SK-N-SH (cell line): ENCODE measurements around the gene AGBL4. TPM values are rescaled to one million over a fixed set of nuclear protein-coding genes. Genes with fewer than 3 reads are reported as not detected.

ENCODE experiments used
- CTCF ChIA-PET: fragments of 300-600, 350-600 bp; formaldehyde crosslinking; extraction: SDS; loops from one replicate; lab custom pipeline; 2021; lab: Yijun Ruan, JAX
- POLR2A ChIA-PET: fragments of 350-600 bp; sonication (Branson Sonifier 250); formaldehyde crosslinking; extraction: SDS; loops from one replicate; lab custom pipeline; 2020; ENCODE audit warnings: antibody characterized with exemption, inconsistent platforms; lab: Yijun Ruan, JAX
- DNase-seq: peaks from one replicate; pipeline ENCODE4 v3.0.0; 2012
- H2AFZ ChIP-seq: fragments of 200-600 bp; sonication (generic); 2 replicates; pipeline ENCODE4 v1.8.1; 2016; ENCODE audit warnings: antibody characterized with exemption, mild to moderate bottlenecking, low read depth
- H3F3A ChIP-seq: fragments of 200-600 bp; sonication (generic); replicated peaks from 2 replicates; pipeline ENCODE3; 2016; ENCODE audit warnings: antibody characterized with exemption, mild to moderate bottlenecking; ENCODE audit not compliant: insufficient read depth
- H3K27ac ChIP-seq, 2 experiments: fragments of 200-500 bp in 1 of 2; fragments of 200-600 bp in 1 of 2; sonication (Bioruptor generic) in 1 of 2; sonication (generic), shearing (Covaris generic) in 1 of 2; 2 replicates each; pipeline versions ENCODE4 v1.5.1 to v1.6.1; 2014 to 2016; ENCODE audit warnings: low read depth in 2 of 2, inconsistent platforms in 1 of 2, low read length in 1 of 2, mild to moderate bottlenecking in 1 of 2, mixed read lengths in 1 of 2
- H3K27me3 ChIP-seq: fragments of 200-600 bp; sonication (generic), shearing (Covaris generic); 2 replicates; pipeline ENCODE4 v1.6.1; 2016; ENCODE audit warnings: mixed run types; ENCODE audit not compliant: insufficient read depth
- H3K36me3 ChIP-seq, 2 experiments: fragments of 200-500 bp in 1 of 2; fragments of 200-600 bp in 1 of 2; sonication (Bioruptor generic) in 1 of 2; sonication (generic) in 1 of 2; replicated peaks in 1 of 2; 2 replicates each; pipeline versions ENCODE3 to v1.5.1; 2014 to 2016; ENCODE audit warnings: low read length in 1 of 2, mild to moderate bottlenecking in 1 of 2; ENCODE audit not compliant: insufficient read depth in 2 of 2, control insufficient read depth in 1 of 2
- H3K4me1 ChIP-seq, 2 experiments: fragments of 200-500 bp in 1 of 2; fragments of 200-600 bp in 1 of 2; sonication (Bioruptor generic) in 1 of 2; sonication (generic), shearing (Covaris generic) in 1 of 2; 2 replicates each; pipeline versions ENCODE4 v1.5.1 to v1.6.1; 2014 to 2016; ENCODE audit warnings: low read depth in 1 of 2, low read length in 1 of 2, mixed run types in 1 of 2; ENCODE audit not compliant: insufficient read depth in 2 of 2, control insufficient read depth in 1 of 2
- H3K4me2 ChIP-seq: fragments of 200-600 bp; sonication (generic), shearing (Covaris generic); 2 replicates; pipeline ENCODE4 v1.6.1; 2017; ENCODE audit warnings: mixed run types
- H3K4me3 ChIP-seq, 2 experiments: fragments of 200-500 bp in 1 of 2; fragments of 200-600 bp in 1 of 2; sonication (Bioruptor generic) in 1 of 2; sonication (generic), shearing (Covaris generic) in 1 of 2; 2 replicates each; pipeline versions ENCODE4 v1.5.1 to v1.8.1; 2014 to 2016; ENCODE audit warnings: low read depth in 2 of 2, inconsistent platforms in 1 of 2, low read length in 1 of 2, mild to moderate bottlenecking in 1 of 2, mixed read lengths in 1 of 2, moderate library complexity in 1 of 2
- H3K79me2 ChIP-seq: fragments of 200-600 bp; sonication (generic); 2 replicates; pipeline ENCODE4 v1.8.1; 2017; ENCODE audit warnings: mild to moderate bottlenecking; ENCODE audit not compliant: insufficient read depth
- H3K9ac ChIP-seq: fragments of 200-600 bp; sonication (generic); 2 replicates; pipeline ENCODE4 v1.6.1; 2017; ENCODE audit warnings: mixed run types
- H3K9me2 ChIP-seq: fragments of 200-600 bp; sonication (generic); 2 replicates; pipeline ENCODE4 v1.6.1; 2017; ENCODE audit warnings: mixed run types
- H3K9me3 ChIP-seq: fragments of 200-600 bp; sonication (generic); 2 replicates; pipeline ENCODE4 v1.6.1; 2017; ENCODE audit warnings: mixed run types, mild to moderate bottlenecking, moderate library complexity
- H4K20me1 ChIP-seq: fragments of 200-600 bp; sonication (generic); 2 replicates; pipeline ENCODE4 v1.6.1; 2017; ENCODE audit warnings: mild to moderate bottlenecking, mixed run types; ENCODE audit not compliant: insufficient read depth
- CHD2 ChIP-seq: fragments of 150-350 bp; IDR thresholded peaks from 2 replicates; pipeline ENCODE4 v1.6.1; 2018; ENCODE audit warnings: low read length; ENCODE audit not compliant: partially characterized antibody
- ELF1 ChIP-seq: IDR thresholded peaks from 2 replicates; pipeline ENCODE4 v1.4.0; 2012
- EZH2phosphoT487 ChIP-seq: fragments of 200-600 bp; sonication (generic); IDR thresholded peaks from 2 replicates; pipeline ENCODE4 v1.6.1; 2017; ENCODE audit warnings: low read depth, mixed run types, mild to moderate bottlenecking, antibody characterized with exemption, moderate library complexity, borderline replicate concordance
- FOSL2 ChIP-seq: IDR thresholded peaks from 2 replicates; pipeline ENCODE4 v1.4.0; 2012; ENCODE audit warnings: low read depth, mild to moderate bottlenecking, moderate library complexity, borderline replicate concordance
- GATA2 ChIP-seq: sonication (generic); formaldehyde crosslinking; IDR thresholded peaks from 2 replicates; pipeline ENCODE4 v1.5.0; 2020; ENCODE audit warnings: mild to moderate bottlenecking, missing genetic modification reagents
- IRF3 ChIP-seq: fragments of 150-350 bp; IDR thresholded peaks from 2 replicates; pipeline ENCODE4 v1.6.1; 2016; ENCODE audit warnings: mild to moderate bottlenecking, low read depth, low read length
- MXI1 ChIP-seq: IDR thresholded peaks from 2 replicates; pipeline ENCODE4 v1.6.1; 2012; ENCODE audit warnings: mild to moderate bottlenecking, low read depth, low read length, improper control_type of control experiment
- NFIC ChIP-seq: IDR thresholded peaks from 2 replicates; pipeline ENCODE4 v1.4.0; 2012; ENCODE audit warnings: borderline replicate concordance
- PBX3 ChIP-seq: IDR thresholded peaks from 2 replicates; pipeline ENCODE4; 2012
- POLR2AphosphoS5 ChIP-seq: IDR thresholded peaks from 2 replicates; pipeline ENCODE4 v1.6.1; 2012; ENCODE audit warnings: low read depth, low read length
- RCOR1 ChIP-seq: fragments of 150-350 bp; IDR thresholded peaks from 2 replicates; pipeline ENCODE4 v1.6.1; 2017; ENCODE audit warnings: antibody characterized with exemption, low read length
- RFX5 ChIP-seq: IDR thresholded peaks from 2 replicates; pipeline ENCODE4 v1.6.1; 2012; ENCODE audit warnings: mild to moderate bottlenecking, improper control_type of control experiment, low read length
- RXRA ChIP-seq: IDR thresholded peaks from 2 replicates; pipeline ENCODE4 v1.4.0; 2012; ENCODE audit warnings: low read depth, mild to moderate bottlenecking, borderline replicate concordance
- SIN3A ChIP-seq: IDR thresholded peaks from 2 replicates; pipeline ENCODE4 v1.6.1; 2012; ENCODE audit warnings: low read depth, mild to moderate bottlenecking, low read length, moderate library complexity, borderline replicate concordance
- TCF12 ChIP-seq: IDR thresholded peaks from 2 replicates; pipeline ENCODE4 v1.4.0; 2012
- YY1 ChIP-seq: IDR thresholded peaks from 2 replicates; pipeline ENCODE4 v1.4.0; 2012; ENCODE audit warnings: low read depth, mild to moderate bottlenecking
- ZBTB33 ChIP-seq: IDR thresholded peaks from 2 replicates; pipeline ENCODE4 v1.4.0; 2012; ENCODE audit warnings: low read depth, borderline replicate concordance
- WGBS: methylation state at CpG from one replicate; pipeline ENCODE4 v1.1.6; 2017; ENCODE audit warnings: low lambda C conversion rate; 5-methylcytosine and 5-hydroxymethylcytosine counted together
- polyA plus RNA-seq, 3 experiments: library from polyadenylated mRNA; depleted of rRNA; stranded (reverse); fragments of >200 nt; gene quantifications; 2 replicates each; pipeline ENCODE4 v1.2.3, GENCODE V29; 2012

AGBL4 gene
- polyA plus RNA-seq, 1 of the 3 experiments (the other 2 are of a cell fraction): 0.07 TPM

GRCh38 chr1:48530727-48531351, 1492.9 kb downstream of the AGBL4 start (continued):
- TF ChIP-seq SIN3A (no peak), RXRA (no peak)
- TF ChIP-seq, all 33 proteins: peak for 4

- ChIA-PET POLR2A (no interaction called here), CTCF (interaction anchor here (0.9 to 1.6 kb wide), 4 partner anchors 10 to 433 kb away, joined by 3 to 5 read pairs (median 3); no protein-coding TSS in a partner anchor)
- H3K36me3 ChIP-seq: no peaks in the 10 kb centered on the region
- no peak overlapping the region for H3K27ac ChIP-seq
- H3K9ac ChIP-seq: no peak overlapping the region
- no peak for TF ChIP-seq RFX5
- no peak for TF ChIP-seq ELF1
- TF ChIP-seq ZBTB33: no peak
- H3K9me3 ChIP-seq: no peaks in the 10 kb centered on the region
- no peaks in the 10 kb centered on the region for H3F3A ChIP-seq
- no peaks in the 10 kb centered on the region for H4K20me1 ChIP-seq
- no peak for DNase-seq
- H3K79me2 ChIP-seq: no peaks in the 10 kb centered on the region
- peaks cover 0 to 7% of the 10 kb centered on the region in 2 experiments; a peak in 2 of 4 replicates for H3K4me1 ChIP-seq
- H2AFZ ChIP-seq: no peak overlapping the region
- WGBS: 58% methylated on average over 5 of the region's 5 CpGs
- H3K9me2 ChIP-seq: no peaks in the 10 kb centered on the region
- H3K4me2 ChIP-seq: no peak overlapping the region
- no peaks in the 10 kb centered on the region; the same call in 1 of the 2 replicates for H3K27me3 ChIP-seq
- no peak overlapping the region for H3K4me3 ChIP-seq
Observed at GRCh38 chr1:48527051-48527450, 1496.7 kb downstream of the AGBL4 start.

- no peak overlapping the region for H3K4me3 ChIP-seq
- TF ChIP-seq ZBTB33 (no peak), EZH2phosphoT487 (no peak), SIN3A (no peak), NFIC (no peak), POLR2AphosphoS5 (no peak), MXI1 (no peak), YY1 (no peak), TCF12 (no peak), RFX5 (no peak), CHD2 (no peak), FOSL2 (no peak), IRF3 (no peak), PBX3 (no peak), GATA2 (no peak), RCOR1 (no peak)
- TF ChIP-seq, all 33 proteins: peak for 0
- WGBS: 34% methylated on average over 4 of the region's 4 CpGs
- Histone ChIP-seq H3K4me2 (no peak overlapping the region), H3K27ac (0 out of 4 replicates have a peak overlapping the region, but pooled peaks of 1 of the 2 experiments have one; percentile 17), H3K9me3 (no peaks in the 10 kb centered on the region), H3F3A (no peaks in the 10 kb centered on the region), H3K79me2 (no peaks in the 10 kb centered on the region), H3K27me3 (no peaks in the 10 kb centered on the region; the same call in 1 of the 2 replicates), H2AFZ (no peak overlapping the region), H3K9ac (no peak overlapping the region), H3K9me2 (no peaks in the 10 kb centered on the region), H3K36me3 (no peaks in the 10 kb centered on the region), H3K4me1 (peaks cover 0 to 7% of the 10 kb centered on the region in 2 experiments; a peak in 2 of 4 replicates), H4K20me1 (no peaks in the 10 kb centered on the region)
- POLR2A ChIA-PET: no interaction called here
- CTCF ChIA-PET: interaction anchor here (0.7 to 2.5 kb wide), 6 partner anchors 10 to 323 kb away, joined by 3 to 9 read pairs (median 6); no protein-coding TSS in a partner anchor
- peak; percentile 37 for DNase-seq
Observed at GRCh38 chr1:48526008-48526710, 1497.6 kb downstream of the AGBL4 start.
